OCI-LY1 (cell line): ENCODE data around the gene C2.

Experiments
- EZH2 ChIP-seq: fragments of 200-600 bp; sonication (generic), shearing (Covaris generic); IDR thresholded peaks from 2 replicates; pipeline ENCODE4 v1.8.0; 2017; ENCODE audit warnings: borderline replicate concordance, mixed run types, mild to moderate bottlenecking, antibody characterized with exemption, low read length, moderate library complexity, mixed read lengths
- TF ChIP-seq, protein P1 (sequence below): fragments of 200-600 bp; sonication (generic), shearing (Covaris generic); IDR thresholded peaks from 2 replicates; pipeline ENCODE4 v1.5.1; 2017; ENCODE audit warnings: mild to moderate bottlenecking, antibody characterized with exemption, low read length, moderate library complexity, mixed read lengths

DNA sequence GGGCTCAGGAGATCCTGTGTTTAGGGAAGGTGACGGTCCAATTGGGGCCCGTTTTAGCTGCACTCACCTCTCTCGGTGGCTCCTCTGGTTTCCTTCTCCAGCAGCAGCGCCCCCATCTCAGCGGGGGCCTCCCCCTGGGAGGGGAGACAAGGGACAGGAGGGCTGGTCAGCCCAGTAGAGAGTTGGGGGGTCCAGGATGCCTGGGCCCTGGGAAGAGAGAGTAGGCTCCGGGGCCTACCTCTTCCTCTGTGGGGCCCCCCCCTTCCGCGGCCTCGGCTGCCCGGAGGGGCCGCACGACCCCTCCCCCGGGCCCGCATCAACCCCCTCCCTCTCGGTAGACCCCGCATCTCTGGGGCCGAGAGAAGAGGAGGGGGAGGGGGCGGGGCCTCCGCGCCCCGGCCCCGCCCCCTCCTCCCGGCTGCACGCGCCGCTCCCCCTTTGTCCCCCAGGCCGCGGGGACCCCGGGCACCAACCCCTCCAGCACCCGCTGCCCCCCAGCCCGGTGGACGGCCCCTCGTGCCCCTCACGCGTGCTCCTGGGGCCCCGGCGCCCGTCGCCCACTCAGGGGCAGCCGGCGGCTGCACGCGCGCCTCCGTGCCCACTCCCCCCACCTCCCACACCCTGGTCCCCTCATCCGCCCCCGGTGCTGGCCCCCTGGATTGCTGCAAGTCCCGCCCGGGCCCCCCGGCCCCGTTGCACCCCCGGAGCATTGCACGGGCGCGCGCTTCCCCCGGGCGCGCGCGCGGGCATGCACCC is 30.5 kb upstream of the C2 start:
- TF ChIP-seq, protein P1, sequence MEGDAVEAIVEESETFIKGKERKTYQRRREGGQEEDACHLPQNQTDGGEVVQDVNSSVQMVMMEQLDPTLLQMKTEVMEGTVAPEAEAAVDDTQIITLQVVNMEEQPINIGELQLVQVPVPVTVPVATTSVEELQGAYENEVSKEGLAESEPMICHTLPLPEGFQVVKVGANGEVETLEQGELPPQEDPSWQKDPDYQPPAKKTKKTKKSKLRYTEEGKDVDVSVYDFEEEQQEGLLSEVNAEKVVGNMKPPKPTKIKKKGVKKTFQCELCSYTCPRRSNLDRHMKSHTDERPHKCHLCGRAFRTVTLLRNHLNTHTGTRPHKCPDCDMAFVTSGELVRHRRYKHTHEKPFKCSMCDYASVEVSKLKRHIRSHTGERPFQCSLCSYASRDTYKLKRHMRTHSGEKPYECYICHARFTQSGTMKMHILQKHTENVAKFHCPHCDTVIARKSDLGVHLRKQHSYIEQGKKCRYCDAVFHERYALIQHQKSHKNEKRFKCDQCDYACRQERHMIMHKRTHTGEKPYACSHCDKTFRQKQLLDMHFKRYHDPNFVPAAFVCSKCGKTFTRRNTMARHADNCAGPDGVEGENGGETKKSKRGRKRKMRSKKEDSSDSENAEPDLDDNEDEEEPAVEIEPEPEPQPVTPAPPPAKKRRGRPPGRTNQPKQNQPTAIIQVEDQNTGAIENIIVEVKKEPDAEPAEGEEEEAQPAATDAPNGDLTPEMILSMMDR, result no peak
- no peak for TF ChIP-seq EZH2
